HepG2 (cell line): ENCODE measurements around the gene COMMD4. TPM values are rescaled to one million over a fixed set of nuclear protein-coding genes. Genes with fewer than 3 reads are reported as not detected.

Source experiments
- ESRRA ChIP-seq: sonication (generic); formaldehyde crosslinking; IDR thresholded peaks from 2 replicates; pipeline ENCODE4 v1.5.1; 2020; ENCODE audit warnings: mild to moderate bottlenecking, low read depth, missing genetic modification reagents
- MEIS1 ChIP-seq: sonication (generic); formaldehyde crosslinking; IDR thresholded peaks from 2 replicates; pipeline ENCODE4 v1.9.0; 2021; ENCODE audit warnings: mild to moderate bottlenecking, missing genetic modification reagents, moderate library complexity, borderline replicate concordance
- MIER3 ChIP-seq: IDR thresholded peaks from 2 replicates; pipeline ENCODE4 v1.6.1; 2016; ENCODE audit warnings: missing compliant biosample characterization, borderline replicate concordance
- STAG1 ChIP-seq: sonication (generic); formaldehyde crosslinking; IDR thresholded peaks from 2 replicates; pipeline ENCODE4 v1.4.0; 2020; ENCODE audit warnings: missing genetic modification reagents
- ZBTB4 ChIP-seq: sonication (generic); formaldehyde crosslinking; IDR thresholded peaks from 2 replicates; pipeline ENCODE4 v1.4.0; 2020; ENCODE audit warnings: missing genetic modification reagents, mild to moderate bottlenecking, borderline replicate concordance
- ZBTB43 ChIP-seq: sonication (generic); formaldehyde crosslinking; conservative IDR thresholded peaks from 2 replicates; pipeline ENCODE4 v1.4.0; 2020; ENCODE audit warnings: missing genetic modification reagents
- ZNF44 ChIP-seq: sonication (generic); formaldehyde crosslinking; IDR thresholded peaks from 2 replicates; pipeline ENCODE4 v1.5.1; 2020; ENCODE audit warnings: mild to moderate bottlenecking, missing genetic modification reagents
- ZNF792 ChIP-seq: IDR thresholded peaks from 2 replicates; pipeline ENCODE4 v1.6.1; 2016
- ZNF816 ChIP-seq: sonication (generic); formaldehyde crosslinking; IDR thresholded peaks from 2 replicates; pipeline ENCODE4 v1.8.0; 2022; ENCODE audit warnings: missing genetic modification reagents, mild to moderate bottlenecking, borderline replicate concordance
- polyA plus RNA-seq, 8 experiments: library from polyadenylated mRNA; depleted of rRNA in 3 of 8; stranded (reverse) in 7 of 8; unstranded in 1 of 8; fragments of >200 nt; fragmentation: Illumina TruSeq in 4 of 8; extraction: Trizol in 4 of 8; gene quantifications; 2 replicates each; pipeline versions ENCODE4 v1.2.1 to v1.2.3, GENCODE V29; 2011 to 2016; ENCODE audit warnings: low read depth in 4 of 8, missing spikeins in 1 of 8, mixed read lengths in 1 of 8; ENCODE audit not compliant: insufficient read depth in 1 of 8
- total RNA-seq, 5 experiments: library from RNA; depleted of rRNA; stranded (reverse); fragments of >200 nt; fragmentation: Illumina TruSeq; extraction: Trizol; gene quantifications; 2 replicates each; pipeline ENCODE4 v1.2.3, GENCODE V29; 2016; ENCODE audit warnings: low read depth in 1 of 5
- TF ChIP-seq, protein P1 (sequence below): sonication (generic); formaldehyde crosslinking; IDR thresholded peaks from 2 replicates; pipeline ENCODE4 v1.5.1; 2020; ENCODE audit warnings: mild to moderate bottlenecking, missing genetic modification reagents, borderline replicate concordance
- TF ChIP-seq, protein P2 (sequence below): sonication (generic); formaldehyde crosslinking; IDR thresholded peaks from 2 replicates; pipeline ENCODE4 v1.4.0; 2020; ENCODE audit warnings: low read depth, mild to moderate bottlenecking, missing genetic modification reagents
- TF ChIP-seq, protein P3 (sequence below): sonication (generic); formaldehyde crosslinking; IDR thresholded peaks from 2 replicates; pipeline ENCODE4 v1.9.0; 2021; ENCODE audit warnings: missing genetic modification reagents, mild to moderate bottlenecking, borderline replicate concordance

The COMMD4 gene
- total and polyA plus RNA-seq, 2 of the 13 experiments (the other 11 are each of a cell fraction or from before 2014, with no cell fraction given) = 45.8 to 89.9 TPM

GRCh38 chr15:75367913-75368688 is 32.2 kb downstream of the COMMD4 start, which contains the start of gene MAN2C1 (continued):
- TF ChIP-seq, protein P1, sequence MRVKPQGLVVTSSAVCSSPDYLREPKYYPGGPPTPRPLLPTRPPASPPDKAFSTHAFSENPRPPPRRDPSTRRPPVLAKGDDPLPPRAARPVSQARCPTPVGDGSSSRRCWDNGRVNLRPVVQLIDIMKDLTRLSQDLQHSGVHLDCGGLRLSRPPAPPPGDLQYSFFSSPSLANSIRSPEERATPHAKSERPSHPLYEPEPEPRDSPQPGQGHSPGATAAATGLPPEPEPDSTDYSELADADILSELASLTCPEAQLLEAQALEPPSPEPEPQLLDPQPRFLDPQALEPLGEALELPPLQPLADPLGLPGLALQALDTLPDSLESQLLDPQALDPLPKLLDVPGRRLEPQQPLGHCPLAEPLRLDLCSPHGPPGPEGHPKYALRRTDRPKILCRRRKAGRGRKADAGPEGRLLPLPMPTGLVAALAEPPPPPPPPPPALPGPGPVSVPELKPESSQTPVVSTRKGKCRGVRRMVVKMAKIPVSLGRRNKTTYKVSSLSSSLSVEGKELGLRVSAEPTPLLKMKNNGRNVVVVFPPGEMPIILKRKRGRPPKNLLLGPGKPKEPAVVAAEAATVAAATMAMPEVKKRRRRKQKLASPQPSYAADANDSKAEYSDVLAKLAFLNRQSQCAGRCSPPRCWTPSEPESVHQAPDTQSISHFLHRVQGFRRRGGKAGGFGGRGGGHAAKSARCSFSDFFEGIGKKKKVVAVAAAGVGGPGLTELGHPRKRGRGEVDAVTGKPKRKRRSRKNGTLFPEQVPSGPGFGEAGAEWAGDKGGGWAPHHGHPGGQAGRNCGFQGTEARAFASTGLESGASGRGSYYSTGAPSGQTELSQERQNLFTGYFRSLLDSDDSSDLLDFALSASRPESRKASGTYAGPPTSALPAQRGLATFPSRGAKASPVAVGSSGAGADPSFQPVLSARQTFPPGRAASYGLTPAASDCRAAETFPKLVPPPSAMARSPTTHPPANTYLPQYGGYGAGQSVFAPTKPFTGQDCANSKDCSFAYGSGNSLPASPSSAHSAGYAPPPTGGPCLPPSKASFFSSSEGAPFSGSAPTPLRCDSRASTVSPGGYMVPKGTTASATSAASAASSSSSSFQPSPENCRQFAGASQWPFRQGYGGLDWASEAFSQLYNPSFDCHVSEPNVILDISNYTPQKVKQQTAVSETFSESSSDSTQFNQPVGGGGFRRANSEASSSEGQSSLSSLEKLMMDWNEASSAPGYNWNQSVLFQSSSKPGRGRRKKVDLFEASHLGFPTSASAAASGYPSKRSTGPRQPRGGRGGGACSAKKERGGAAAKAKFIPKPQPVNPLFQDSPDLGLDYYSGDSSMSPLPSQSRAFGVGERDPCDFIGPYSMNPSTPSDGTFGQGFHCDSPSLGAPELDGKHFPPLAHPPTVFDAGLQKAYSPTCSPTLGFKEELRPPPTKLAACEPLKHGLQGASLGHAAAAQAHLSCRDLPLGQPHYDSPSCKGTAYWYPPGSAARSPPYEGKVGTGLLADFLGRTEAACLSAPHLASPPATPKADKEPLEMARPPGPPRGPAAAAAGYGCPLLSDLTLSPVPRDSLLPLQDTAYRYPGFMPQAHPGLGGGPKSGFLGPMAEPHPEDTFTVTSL (CRISPR knock-in tag) = 0 out of 2 replicates have a peak, but pooled peaks have one; percentile 46
- TF ChIP-seq ZNF816 (CRISPR knock-in tag) = peak; percentile 19; the same call in 1 of the 2 replicates
- TF ChIP-seq ESRRA (CRISPR knock-in tag) = peak; percentile 12; the same call in 1 of the 2 replicates
- TF ChIP-seq ZNF792 = peak; percentile 96
- TF ChIP-seq, protein P2, sequence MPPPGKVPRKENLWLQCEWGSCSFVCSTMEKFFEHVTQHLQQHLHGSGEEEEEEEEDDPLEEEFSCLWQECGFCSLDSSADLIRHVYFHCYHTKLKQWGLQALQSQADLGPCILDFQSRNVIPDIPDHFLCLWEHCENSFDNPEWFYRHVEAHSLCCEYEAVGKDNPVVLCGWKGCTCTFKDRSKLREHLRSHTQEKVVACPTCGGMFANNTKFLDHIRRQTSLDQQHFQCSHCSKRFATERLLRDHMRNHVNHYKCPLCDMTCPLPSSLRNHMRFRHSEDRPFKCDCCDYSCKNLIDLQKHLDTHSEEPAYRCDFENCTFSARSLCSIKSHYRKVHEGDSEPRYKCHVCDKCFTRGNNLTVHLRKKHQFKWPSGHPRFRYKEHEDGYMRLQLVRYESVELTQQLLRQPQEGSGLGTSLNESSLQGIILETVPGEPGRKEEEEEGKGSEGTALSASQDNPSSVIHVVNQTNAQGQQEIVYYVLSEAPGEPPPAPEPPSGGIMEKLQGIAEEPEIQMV = peak; percentile 32; the same call in 1 of the 2 replicates
- peak; percentile 17; the same call in 1 of the 2 replicates for TF ChIP-seq ZBTB43
- TF ChIP-seq STAG1 (CRISPR knock-in tag) = peak; percentile 78
- TF ChIP-seq, protein P3, sequence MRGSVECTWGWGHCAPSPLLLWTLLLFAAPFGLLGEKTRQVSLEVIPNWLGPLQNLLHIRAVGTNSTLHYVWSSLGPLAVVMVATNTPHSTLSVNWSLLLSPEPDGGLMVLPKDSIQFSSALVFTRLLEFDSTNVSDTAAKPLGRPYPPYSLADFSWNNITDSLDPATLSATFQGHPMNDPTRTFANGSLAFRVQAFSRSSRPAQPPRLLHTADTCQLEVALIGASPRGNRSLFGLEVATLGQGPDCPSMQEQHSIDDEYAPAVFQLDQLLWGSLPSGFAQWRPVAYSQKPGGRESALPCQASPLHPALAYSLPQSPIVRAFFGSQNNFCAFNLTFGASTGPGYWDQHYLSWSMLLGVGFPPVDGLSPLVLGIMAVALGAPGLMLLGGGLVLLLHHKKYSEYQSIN = no peak
- TF ChIP-seq ZNF44 (CRISPR knock-in tag) = no peak; the same call in 1 of the 2 replicates
- no peak for TF ChIP-seq ZBTB4 (CRISPR knock-in tag)
- peak; percentile 61 for TF ChIP-seq MEIS1 (CRISPR knock-in tag)
- peak; percentile 86; the same call in 1 of the 2 replicates for TF ChIP-seq MIER3
